ENCODE data around the gene SDF2.

DNA sequence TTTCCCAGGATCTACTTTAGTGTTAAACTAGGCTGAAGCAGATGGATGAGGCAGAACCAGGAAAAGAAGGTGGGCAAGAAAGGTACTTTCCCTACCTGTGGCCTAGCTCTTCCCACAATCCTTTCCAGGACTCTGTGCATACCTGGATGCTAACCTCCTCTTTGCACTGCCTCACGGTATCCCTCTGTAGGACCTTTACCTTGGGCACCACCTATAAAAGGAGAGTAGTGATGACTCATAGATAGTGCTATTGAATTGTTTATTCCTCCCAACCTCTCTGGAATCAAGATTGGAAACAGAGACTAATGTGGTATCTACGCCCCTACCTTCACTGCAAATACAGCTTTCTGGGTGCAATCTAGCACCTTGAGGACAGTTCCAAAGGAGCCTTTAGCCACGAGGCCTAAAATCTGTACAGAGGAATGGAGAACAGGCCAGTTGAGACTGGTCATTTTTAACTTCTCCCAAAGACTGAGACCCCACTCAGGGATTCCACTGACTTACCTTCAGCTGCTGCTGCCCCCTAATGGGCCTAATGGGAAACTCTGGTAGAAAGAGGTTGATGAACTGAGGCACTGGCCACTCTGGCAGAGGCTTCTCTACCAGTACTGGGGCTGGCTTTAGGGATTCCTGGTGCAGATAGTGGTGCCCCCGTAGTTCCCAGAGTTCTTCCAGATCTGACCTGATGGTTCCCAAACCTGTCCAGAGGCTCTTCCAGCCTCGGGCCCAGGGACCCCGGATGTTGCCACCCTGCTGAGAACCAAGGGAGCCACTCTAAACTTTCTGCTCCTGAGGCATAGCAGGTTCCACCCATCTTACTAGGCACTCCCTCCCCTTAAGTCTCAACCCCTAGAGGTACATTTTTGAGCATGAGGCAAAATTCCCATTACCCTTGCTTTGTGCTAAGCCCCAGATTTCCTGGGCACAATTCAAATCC lies 48.5 kb downstream of the SDF2 start:
- TF ChIP-seq POLR2A (IDR thresholded peaks at IDR 0.05; ENCODE audit: low read depth, low read length) (0 out of 2 replicates have a peak, but pooled peaks have one; percentile 5), JUND (IDR thresholded peaks at IDR 0.05; ENCODE audit: low read depth, low read length) (no peak), BHLHE40 (IDR thresholded peaks at IDR 0.05; ENCODE audit: borderline replicate concordance in 1 of 2, low read depth in 2 of 2, low read length in 1 of 2) (no peak)
- TF ChIP-seq, protein P1, sequence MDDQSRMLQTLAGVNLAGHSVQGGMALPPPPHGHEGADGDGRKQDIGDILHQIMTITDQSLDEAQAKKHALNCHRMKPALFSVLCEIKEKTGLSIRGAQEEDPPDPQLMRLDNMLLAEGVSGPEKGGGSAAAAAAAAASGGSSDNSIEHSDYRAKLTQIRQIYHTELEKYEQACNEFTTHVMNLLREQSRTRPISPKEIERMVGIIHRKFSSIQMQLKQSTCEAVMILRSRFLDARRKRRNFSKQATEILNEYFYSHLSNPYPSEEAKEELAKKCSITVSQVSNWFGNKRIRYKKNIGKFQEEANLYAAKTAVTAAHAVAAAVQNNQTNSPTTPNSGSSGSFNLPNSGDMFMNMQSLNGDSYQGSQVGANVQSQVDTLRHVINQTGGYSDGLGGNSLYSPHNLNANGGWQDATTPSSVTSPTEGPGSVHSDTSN (IDR thresholded peaks at IDR 0.05; ENCODE audit: insufficient replicate concordance, low read depth, low read length) = no peak
- TF ChIP-seq, protein P2, sequence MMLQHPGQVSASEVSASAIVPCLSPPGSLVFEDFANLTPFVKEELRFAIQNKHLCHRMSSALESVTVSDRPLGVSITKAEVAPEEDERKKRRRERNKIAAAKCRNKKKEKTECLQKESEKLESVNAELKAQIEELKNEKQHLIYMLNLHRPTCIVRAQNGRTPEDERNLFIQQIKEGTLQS (IDR thresholded peaks at IDR 0.05; ENCODE audit: borderline replicate concordance, extremely low read depth, low read depth, low read length) = no peak

Measured in GM12878 (cell line).